Measurements from ENCODE around the gene MASP1. TPM values are rescaled to one million over a fixed set of nuclear protein-coding genes. Genes with fewer than 3 reads are reported as not detected.

The MASP1 gene
- polyA plus RNA-seq, 2 of the 4 experiments (the other 2 are of a cell fraction) = 0.18 TPM; not detected in 1

DNA sequence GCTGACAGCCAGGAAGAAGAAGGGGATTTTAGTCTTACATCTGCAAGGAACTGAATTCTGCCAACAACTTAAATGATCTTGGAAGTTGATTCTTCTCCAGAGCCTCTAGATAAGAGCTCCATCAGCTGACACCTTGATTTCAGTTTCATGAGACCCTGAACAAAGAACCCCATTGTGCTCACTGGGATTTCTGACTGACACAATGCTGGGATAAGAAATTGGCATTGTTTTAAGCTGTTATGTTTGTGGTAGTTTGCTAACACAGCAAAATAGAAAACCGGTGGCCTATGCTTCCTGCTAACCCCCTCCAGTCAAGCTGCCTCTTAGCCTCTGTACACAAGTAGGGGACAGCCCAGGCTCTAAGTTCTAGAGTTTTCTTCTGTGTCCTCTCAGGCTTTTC is 36.2 kb downstream of the MASP1 start:
- no peaks in the 10 kb centered on the region for H3K4me1 ChIP-seq
- ChIA-PET CTCF (interaction anchor here (0.6 to 1.8 kb wide), 3 partner anchors 14 to 424 kb away, joined by 3 to 6 read pairs (median 4); no protein-coding TSS in a partner anchor), POLR2A (no interaction called here)
- no peak for TF ChIP-seq HDAC2 (IDR thresholded peaks at IDR 0.05)
- TF ChIP-seq HOXB5 (CRISPR knock-in tag; IDR thresholded peaks at IDR 0.05) = no peak
- TF ChIP-seq CBX8 (IDR thresholded peaks at IDR 0.05) = no peak
- no peak for TF ChIP-seq NPAS2 (CRISPR knock-in tag; IDR thresholded peaks at IDR 0.05; ENCODE audit: borderline replicate concordance)
- TF ChIP-seq, protein P1, sequence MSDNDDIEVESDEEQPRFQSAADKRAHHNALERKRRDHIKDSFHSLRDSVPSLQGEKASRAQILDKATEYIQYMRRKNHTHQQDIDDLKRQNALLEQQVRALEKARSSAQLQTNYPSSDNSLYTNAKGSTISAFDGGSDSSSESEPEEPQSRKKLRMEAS (IDR thresholded peaks at IDR 0.05) = no peak
- no peak for TF ChIP-seq EHMT2 (IDR thresholded peaks at IDR 0.05; ENCODE audit: low read depth)
- no peak for TF ChIP-seq POLR2A (IDR thresholded peaks at IDR 0.05; ENCODE audit: low read length)
- no peak for TF ChIP-seq ZNF302 (CRISPR knock-in tag; IDR thresholded peaks at IDR 0.05)
- no peak for TF ChIP-seq HEYL (CRISPR knock-in tag; IDR thresholded peaks at IDR 0.05)
- TF ChIP-seq, protein P2, sequence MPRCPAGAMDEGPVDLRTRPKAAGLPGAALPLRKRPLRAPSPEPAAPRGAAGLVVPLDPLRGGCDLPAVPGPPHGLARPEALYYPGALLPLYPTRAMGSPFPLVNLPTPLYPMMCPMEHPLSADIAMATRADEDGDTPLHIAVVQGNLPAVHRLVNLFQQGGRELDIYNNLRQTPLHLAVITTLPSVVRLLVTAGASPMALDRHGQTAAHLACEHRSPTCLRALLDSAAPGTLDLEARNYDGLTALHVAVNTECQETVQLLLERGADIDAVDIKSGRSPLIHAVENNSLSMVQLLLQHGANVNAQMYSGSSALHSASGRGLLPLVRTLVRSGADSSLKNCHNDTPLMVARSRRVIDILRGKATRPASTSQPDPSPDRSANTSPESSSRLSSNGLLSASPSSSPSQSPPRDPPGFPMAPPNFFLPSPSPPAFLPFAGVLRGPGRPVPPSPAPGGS (IDR thresholded peaks at IDR 0.05) = no peak
- TF ChIP-seq KDM1A (IDR thresholded peaks at IDR 0.05; ENCODE audit: low read depth) = no peak
- no peak for TF ChIP-seq CBX2 (IDR thresholded peaks at IDR 0.05; ENCODE audit: borderline replicate concordance, low read depth)
- TF ChIP-seq EP300 (IDR thresholded peaks at IDR 0.05) = no peak
- no peak for TF ChIP-seq SMC3 (IDR thresholded peaks at IDR 0.05)
- no peak for TF ChIP-seq RAD21 (conservative IDR thresholded peaks at IDR 0.05 in 1 of 2, IDR thresholded peaks at IDR 0.05 in 1 of 2)
- TF ChIP-seq TP53 (CRISPR knock-in tag; IDR thresholded peaks at IDR 0.05) = no peak
- TF ChIP-seq, protein P3, sequence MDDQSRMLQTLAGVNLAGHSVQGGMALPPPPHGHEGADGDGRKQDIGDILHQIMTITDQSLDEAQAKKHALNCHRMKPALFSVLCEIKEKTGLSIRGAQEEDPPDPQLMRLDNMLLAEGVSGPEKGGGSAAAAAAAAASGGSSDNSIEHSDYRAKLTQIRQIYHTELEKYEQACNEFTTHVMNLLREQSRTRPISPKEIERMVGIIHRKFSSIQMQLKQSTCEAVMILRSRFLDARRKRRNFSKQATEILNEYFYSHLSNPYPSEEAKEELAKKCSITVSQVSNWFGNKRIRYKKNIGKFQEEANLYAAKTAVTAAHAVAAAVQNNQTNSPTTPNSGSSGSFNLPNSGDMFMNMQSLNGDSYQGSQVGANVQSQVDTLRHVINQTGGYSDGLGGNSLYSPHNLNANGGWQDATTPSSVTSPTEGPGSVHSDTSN (IDR thresholded peaks at IDR 0.05) = no peak
- TF ChIP-seq ESRRA (IDR thresholded peaks at IDR 0.05; ENCODE audit: borderline replicate concordance, low read length) = no peak
- TF ChIP-seq, protein P4, sequence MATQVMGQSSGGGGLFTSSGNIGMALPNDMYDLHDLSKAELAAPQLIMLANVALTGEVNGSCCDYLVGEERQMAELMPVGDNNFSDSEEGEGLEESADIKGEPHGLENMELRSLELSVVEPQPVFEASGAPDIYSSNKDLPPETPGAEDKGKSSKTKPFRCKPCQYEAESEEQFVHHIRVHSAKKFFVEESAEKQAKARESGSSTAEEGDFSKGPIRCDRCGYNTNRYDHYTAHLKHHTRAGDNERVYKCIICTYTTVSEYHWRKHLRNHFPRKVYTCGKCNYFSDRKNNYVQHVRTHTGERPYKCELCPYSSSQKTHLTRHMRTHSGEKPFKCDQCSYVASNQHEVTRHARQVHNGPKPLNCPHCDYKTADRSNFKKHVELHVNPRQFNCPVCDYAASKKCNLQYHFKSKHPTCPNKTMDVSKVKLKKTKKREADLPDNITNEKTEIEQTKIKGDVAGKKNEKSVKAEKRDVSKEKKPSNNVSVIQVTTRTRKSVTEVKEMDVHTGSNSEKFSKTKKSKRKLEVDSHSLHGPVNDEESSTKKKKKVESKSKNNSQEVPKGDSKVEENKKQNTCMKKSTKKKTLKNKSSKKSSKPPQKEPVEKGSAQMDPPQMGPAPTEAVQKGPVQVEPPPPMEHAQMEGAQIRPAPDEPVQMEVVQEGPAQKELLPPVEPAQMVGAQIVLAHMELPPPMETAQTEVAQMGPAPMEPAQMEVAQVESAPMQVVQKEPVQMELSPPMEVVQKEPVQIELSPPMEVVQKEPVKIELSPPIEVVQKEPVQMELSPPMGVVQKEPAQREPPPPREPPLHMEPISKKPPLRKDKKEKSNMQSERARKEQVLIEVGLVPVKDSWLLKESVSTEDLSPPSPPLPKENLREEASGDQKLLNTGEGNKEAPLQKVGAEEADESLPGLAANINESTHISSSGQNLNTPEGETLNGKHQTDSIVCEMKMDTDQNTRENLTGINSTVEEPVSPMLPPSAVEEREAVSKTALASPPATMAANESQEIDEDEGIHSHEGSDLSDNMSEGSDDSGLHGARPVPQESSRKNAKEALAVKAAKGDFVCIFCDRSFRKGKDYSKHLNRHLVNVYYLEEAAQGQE (IDR thresholded peaks at IDR 0.05) = no peak
- TF ChIP-seq, protein P5, sequence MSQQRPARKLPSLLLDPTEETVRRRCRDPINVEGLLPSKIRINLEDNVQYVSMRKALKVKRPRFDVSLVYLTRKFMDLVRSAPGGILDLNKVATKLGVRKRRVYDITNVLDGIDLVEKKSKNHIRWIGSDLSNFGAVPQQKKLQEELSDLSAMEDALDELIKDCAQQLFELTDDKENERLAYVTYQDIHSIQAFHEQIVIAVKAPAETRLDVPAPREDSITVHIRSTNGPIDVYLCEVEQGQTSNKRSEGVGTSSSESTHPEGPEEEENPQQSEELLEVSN (IDR thresholded peaks at IDR 0.05; ENCODE audit: borderline replicate concordance, low read depth) = no peak
- no peaks in the 10 kb centered on the region for H3K9me3 ChIP-seq
- no peak for FAIRE-seq
- no peak overlapping the region for H3K27ac ChIP-seq
- H3K4me2 ChIP-seq = no peak overlapping the region
- 19% methylated on average over 1 of the region's 1 CpG for WGBS (ENCODE audit: missing lambda C conversion rate)
- ATAC-seq = no peak
- DNase-seq (ENCODE audit: low read depth in 1 of 2, low spot score in 1 of 2) = no peak
- H3K4me3 ChIP-seq = no peak overlapping the region

DNA sequence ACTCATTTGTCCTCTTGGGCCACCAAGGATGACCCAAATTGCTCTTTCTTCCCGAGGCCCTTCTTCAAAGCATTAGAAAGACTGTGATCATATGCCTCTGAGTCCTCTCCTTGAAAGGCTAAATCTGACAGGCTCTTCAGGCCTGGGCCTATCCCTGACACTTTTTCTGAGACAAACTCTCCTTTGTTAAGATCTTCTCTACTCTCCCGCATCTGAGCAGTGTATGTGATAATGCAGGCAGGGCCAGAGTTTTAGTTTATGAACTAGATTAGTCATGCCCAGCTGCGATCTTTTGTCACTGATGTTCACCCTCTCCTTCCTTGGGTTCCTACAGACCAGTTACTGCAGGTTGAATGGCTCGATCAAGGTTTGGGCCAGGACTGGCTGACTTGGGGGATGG is 39.2 kb downstream of the MASP1 start:
- 65% methylated on average over 4 of the region's 4 CpGs for WGBS (ENCODE audit: missing lambda C conversion rate)
- POLR2A ChIA-PET = no interaction called here
- H3K4me1 ChIP-seq = no peaks in the 10 kb centered on the region
- CTCF ChIA-PET = no interaction called here
- H3K4me3 ChIP-seq = no peak overlapping the region
- no peak for FAIRE-seq
- no peaks in the 10 kb centered on the region for H3K9me3 ChIP-seq
- H3K27ac ChIP-seq = no peak overlapping the region
- no peak for DNase-seq (ENCODE audit: low read depth in 1 of 2, low spot score in 1 of 2)
- TF ChIP-seq, protein P6, sequence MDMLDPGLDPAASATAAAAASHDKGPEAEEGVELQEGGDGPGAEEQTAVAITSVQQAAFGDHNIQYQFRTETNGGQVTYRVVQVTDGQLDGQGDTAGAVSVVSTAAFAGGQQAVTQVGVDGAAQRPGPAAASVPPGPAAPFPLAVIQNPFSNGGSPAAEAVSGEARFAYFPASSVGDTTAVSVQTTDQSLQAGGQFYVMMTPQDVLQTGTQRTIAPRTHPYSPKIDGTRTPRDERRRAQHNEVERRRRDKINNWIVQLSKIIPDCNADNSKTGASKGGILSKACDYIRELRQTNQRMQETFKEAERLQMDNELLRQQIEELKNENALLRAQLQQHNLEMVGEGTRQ (IDR thresholded peaks at IDR 0.05) = no peak
- no peak for TF ChIP-seq CHD2 (IDR thresholded peaks at IDR 0.05; ENCODE audit: low read length, partially characterized antibody)
- TF ChIP-seq KDM1A (IDR thresholded peaks at IDR 0.05; ENCODE audit: low read depth) = no peak
- TF ChIP-seq EP300 (IDR thresholded peaks at IDR 0.05) = no peak
- TF ChIP-seq ESRRA (IDR thresholded peaks at IDR 0.05; ENCODE audit: borderline replicate concordance, low read length) = no peak
- TF ChIP-seq HDAC2 (IDR thresholded peaks at IDR 0.05) = no peak
- TF ChIP-seq PHF8 (IDR thresholded peaks at IDR 0.05; ENCODE audit: borderline replicate concordance, low read depth) = no peak
- no peak for TF ChIP-seq GATA3 (IDR thresholded peaks at IDR 0.05; ENCODE audit: borderline replicate concordance)
- TF ChIP-seq EHF (CRISPR knock-in tag; IDR thresholded peaks at IDR 0.05) = no peak
- no peak for TF ChIP-seq CEBPB (IDR thresholded peaks at IDR 0.05)
- TF ChIP-seq FOSB (CRISPR knock-in tag; IDR thresholded peaks at IDR 0.05) = no peak
- no peak overlapping the region for H3K4me2 ChIP-seq
- no peak for ATAC-seq
